HEK293 (cell line): ENCODE measurements around the gene ARHGAP30.

Source experiments
- CTCF ChIA-PET: fragments of 350-600 bp; formaldehyde crosslinking; extraction: SDS; loops from one replicate; lab custom pipeline; 2021; ENCODE audit warnings: antibody characterized with exemption; lab: Yijun Ruan, JAX
- POLR2A ChIA-PET: fragments of 300-600 bp; formaldehyde crosslinking; extraction: SDS; loops from one replicate; lab custom pipeline; 2020; ENCODE audit warnings: antibody characterized with exemption, inconsistent platforms; lab: Yijun Ruan, JAX
- H3K27ac ChIP-seq: fragments of 200-500 bp; sonication (Bioruptor generic); 2 replicates; pipeline ENCODE4 v1.5.1; 2014; ENCODE audit warnings: low read depth, low read length, control low read depth, inconsistent platforms; ENCODE audit errors: extremely low read depth
- H3K36me3 ChIP-seq, 2 experiments: fragments of 200-500 bp in 1 of 2; sonication (Bioruptor generic) in 1 of 2; 1 replicate in 1 of 2; 2 replicates in 1 of 2; pipeline ENCODE4 v1.5.1; 2014 to 2017; ENCODE audit warnings: inconsistent platforms in 2 of 2, low read length in 2 of 2; ENCODE audit not compliant: control insufficient read depth in 2 of 2, insufficient read depth in 1 of 2
- H3K4me1 ChIP-seq: fragments of 200-500 bp; sonication (Bioruptor generic); 2 replicates; pipeline ENCODE4 v1.5.1; 2014; ENCODE audit warnings: mild to moderate bottlenecking, low read length, inconsistent platforms; ENCODE audit not compliant: control insufficient read depth, insufficient read depth
- H3K4me3 ChIP-seq: 2 replicates; pipeline ENCODE4 v1.5.1; 2011; ENCODE audit warnings: low read depth, mild to moderate bottlenecking, control low read depth, low read length, moderate library complexity
- H3K9me3 ChIP-seq: fragments of 200-500 bp; sonication (Bioruptor generic); 2 replicates; pipeline ENCODE4 v1.5.1; 2014; ENCODE audit warnings: low read depth, low read length, inconsistent platforms; ENCODE audit not compliant: control insufficient read depth, insufficient read depth
- ZBTB48 ChIP-seq: fragments of 450-650 bp; formaldehyde crosslinking; IDR thresholded peaks from 2 replicates; pipeline ENCODE4 v1.5.1; 2016; ENCODE audit warnings: missing biosample characterization, missing genetic modification characterization
- ZFP3 ChIP-seq: fragments of 450-650 bp; formaldehyde crosslinking; IDR thresholded peaks from 2 replicates; pipeline ENCODE4 v1.5.1; 2016; ENCODE audit warnings: low read depth, missing biosample characterization, missing genetic modification characterization
- ZNF132 ChIP-seq: fragments of 450-650 bp; formaldehyde crosslinking; IDR thresholded peaks from 2 replicates; pipeline ENCODE4 v1.5.1; 2017; ENCODE audit warnings: missing biosample characterization, missing genetic modification characterization, borderline replicate concordance
- ZNF138 ChIP-seq: fragments of 450-650 bp; formaldehyde crosslinking; IDR thresholded peaks from 2 replicates; pipeline ENCODE4 v1.5.1; 2016; ENCODE audit warnings: missing biosample characterization, missing genetic modification characterization, borderline replicate concordance
- ZNF16 ChIP-seq: fragments of 450-650 bp; formaldehyde crosslinking; IDR thresholded peaks from 2 replicates; pipeline ENCODE4 v1.5.1; 2016; ENCODE audit warnings: low read depth, missing biosample characterization, missing genetic modification characterization
- ZNF548 ChIP-seq: fragments of 450-650 bp; formaldehyde crosslinking; IDR thresholded peaks from 2 replicates; pipeline ENCODE4 v1.5.1; 2016; ENCODE audit warnings: missing biosample characterization, missing genetic modification characterization
- ZNF837 ChIP-seq: fragments of 450-650 bp; formaldehyde crosslinking; IDR thresholded peaks from 2 replicates; pipeline ENCODE4 v1.5.1; 2016; ENCODE audit warnings: missing biosample characterization, missing genetic modification characterization
- TF ChIP-seq, protein P1 (sequence below): fragments of 450-650 bp; formaldehyde crosslinking; IDR thresholded peaks from 2 replicates; pipeline ENCODE4 v1.5.1; 2016; ENCODE audit warnings: missing biosample characterization, missing genetic modification characterization
- TF ChIP-seq, protein P2 (sequence below): fragments of 450-650 bp; formaldehyde crosslinking; IDR thresholded peaks from 2 replicates; pipeline ENCODE4 v1.5.1; 2016; ENCODE audit warnings: missing biosample characterization, missing genetic modification characterization
- TF ChIP-seq, protein P3 (sequence below): fragments of 450-650 bp; formaldehyde crosslinking; IDR thresholded peaks from 2 replicates; pipeline ENCODE4 v1.5.1; 2017; ENCODE audit warnings: missing biosample characterization, mild to moderate bottlenecking, missing genetic modification characterization, moderate library complexity
- TF ChIP-seq, protein P4 (sequence below): fragments of 450-650 bp; formaldehyde crosslinking; IDR thresholded peaks from 2 replicates; pipeline ENCODE4 v1.5.1; 2017; ENCODE audit warnings: missing biosample characterization, missing genetic modification characterization
- TF ChIP-seq, protein P5 (sequence below): fragments of 450-650 bp; formaldehyde crosslinking; IDR thresholded peaks from 2 replicates; pipeline ENCODE4 v1.5.1; 2016; ENCODE audit warnings: missing biosample characterization, missing genetic modification characterization, borderline replicate concordance
- TF ChIP-seq, protein P6 (sequence below): fragments of 450-650 bp; formaldehyde crosslinking; IDR thresholded peaks from 2 replicates; pipeline ENCODE4 v1.5.1; 2016; ENCODE audit warnings: missing biosample characterization, missing genetic modification characterization
- TF ChIP-seq, protein P7 (sequence below): fragments of 450-650 bp; IDR thresholded peaks from 2 replicates; pipeline ENCODE4 v1.5.1; 2018; ENCODE audit warnings: missing biosample characterization, mild to moderate bottlenecking, missing genetic modification characterization
- TF ChIP-seq, protein P8 (sequence below): fragments of 450-650 bp; formaldehyde crosslinking; IDR thresholded peaks from 2 replicates; pipeline ENCODE4 v1.5.1; 2017; ENCODE audit warnings: missing biosample characterization, missing genetic modification characterization

ARHGAP30 gene

DNA sequence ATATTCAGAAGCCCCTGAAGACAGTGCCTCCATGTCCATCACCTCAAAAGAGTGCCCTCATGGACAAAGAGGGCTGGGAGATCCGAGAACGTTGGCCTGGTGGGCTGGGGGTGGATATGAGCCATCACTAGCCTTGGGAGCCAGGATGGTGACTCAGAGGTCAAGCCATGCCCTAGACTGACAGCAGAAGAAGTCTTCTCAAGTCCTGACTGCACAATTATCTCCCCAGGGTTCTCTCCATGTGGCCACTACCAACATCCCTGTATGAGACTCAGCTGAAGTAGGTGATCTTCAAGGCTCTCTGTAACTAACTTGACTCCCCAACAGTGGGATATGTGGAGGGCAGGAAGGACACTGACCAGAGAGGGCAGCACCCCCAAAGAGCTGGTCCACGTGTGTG lies 16.8 kb downstream of the ARHGAP30 start:
- ChIA-PET POLR2A (no interaction called here), CTCF (no interaction called here)
- Histone ChIP-seq H3K27ac (no peak overlapping the region), H3K4me1 (no peaks in the 10 kb centered on the region), H3K9me3 (no peaks in the 10 kb centered on the region), H3K36me3 (no peaks in the 10 kb centered on the region), H3K4me3 (no peak overlapping the region)
- TF ChIP-seq, protein P1, sequence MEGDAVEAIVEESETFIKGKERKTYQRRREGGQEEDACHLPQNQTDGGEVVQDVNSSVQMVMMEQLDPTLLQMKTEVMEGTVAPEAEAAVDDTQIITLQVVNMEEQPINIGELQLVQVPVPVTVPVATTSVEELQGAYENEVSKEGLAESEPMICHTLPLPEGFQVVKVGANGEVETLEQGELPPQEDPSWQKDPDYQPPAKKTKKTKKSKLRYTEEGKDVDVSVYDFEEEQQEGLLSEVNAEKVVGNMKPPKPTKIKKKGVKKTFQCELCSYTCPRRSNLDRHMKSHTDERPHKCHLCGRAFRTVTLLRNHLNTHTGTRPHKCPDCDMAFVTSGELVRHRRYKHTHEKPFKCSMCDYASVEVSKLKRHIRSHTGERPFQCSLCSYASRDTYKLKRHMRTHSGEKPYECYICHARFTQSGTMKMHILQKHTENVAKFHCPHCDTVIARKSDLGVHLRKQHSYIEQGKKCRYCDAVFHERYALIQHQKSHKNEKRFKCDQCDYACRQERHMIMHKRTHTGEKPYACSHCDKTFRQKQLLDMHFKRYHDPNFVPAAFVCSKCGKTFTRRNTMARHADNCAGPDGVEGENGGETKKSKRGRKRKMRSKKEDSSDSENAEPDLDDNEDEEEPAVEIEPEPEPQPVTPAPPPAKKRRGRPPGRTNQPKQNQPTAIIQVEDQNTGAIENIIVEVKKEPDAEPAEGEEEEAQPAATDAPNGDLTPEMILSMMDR (tag by site-specific recombination) = no peak
- TF ChIP-seq, protein P2, sequence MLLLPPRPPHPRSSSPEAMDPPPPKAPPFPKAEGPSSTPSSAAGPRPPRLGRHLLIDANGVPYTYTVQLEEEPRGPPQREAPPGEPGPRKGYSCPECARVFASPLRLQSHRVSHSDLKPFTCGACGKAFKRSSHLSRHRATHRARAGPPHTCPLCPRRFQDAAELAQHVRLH (tag by site-specific recombination) = no peak
- TF ChIP-seq ZNF138 (tag by site-specific recombination) = no peak
- TF ChIP-seq, protein P3, sequence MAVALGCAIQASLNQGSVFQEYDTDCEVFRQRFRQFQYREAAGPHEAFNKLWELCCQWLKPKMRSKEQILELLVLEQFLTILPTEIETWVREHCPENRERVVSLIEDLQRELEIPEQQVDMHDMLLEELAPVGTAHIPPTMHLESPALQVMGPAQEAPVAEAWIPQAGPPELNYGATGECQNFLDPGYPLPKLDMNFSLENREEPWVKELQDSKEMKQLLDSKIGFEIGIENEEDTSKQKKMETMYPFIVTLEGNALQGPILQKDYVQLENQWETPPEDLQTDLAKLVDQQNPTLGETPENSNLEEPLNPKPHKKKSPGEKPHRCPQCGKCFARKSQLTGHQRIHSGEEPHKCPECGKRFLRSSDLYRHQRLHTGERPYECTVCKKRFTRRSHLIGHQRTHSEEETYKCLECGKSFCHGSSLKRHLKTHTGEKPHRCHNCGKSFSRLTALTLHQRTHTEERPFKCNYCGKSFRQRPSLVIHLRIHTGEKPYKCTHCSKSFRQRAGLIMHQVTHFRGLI (tag by site-specific recombination) = no peak
- TF ChIP-seq, protein P4, sequence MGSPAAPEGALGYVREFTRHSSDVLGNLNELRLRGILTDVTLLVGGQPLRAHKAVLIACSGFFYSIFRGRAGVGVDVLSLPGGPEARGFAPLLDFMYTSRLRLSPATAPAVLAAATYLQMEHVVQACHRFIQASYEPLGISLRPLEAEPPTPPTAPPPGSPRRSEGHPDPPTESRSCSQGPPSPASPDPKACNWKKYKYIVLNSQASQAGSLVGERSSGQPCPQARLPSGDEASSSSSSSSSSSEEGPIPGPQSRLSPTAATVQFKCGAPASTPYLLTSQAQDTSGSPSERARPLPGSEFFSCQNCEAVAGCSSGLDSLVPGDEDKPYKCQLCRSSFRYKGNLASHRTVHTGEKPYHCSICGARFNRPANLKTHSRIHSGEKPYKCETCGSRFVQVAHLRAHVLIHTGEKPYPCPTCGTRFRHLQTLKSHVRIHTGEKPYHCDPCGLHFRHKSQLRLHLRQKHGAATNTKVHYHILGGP (tag by site-specific recombination) = no peak
- no peak for TF ChIP-seq ZBTB48 (tag by site-specific recombination)
- TF ChIP-seq ZNF16 (tag by site-specific recombination) = no peak
- TF ChIP-seq ZFP3 (tag by site-specific recombination) = no peak
- no peak for TF ChIP-seq ZNF837 (tag by site-specific recombination)
- TF ChIP-seq, protein P5, sequence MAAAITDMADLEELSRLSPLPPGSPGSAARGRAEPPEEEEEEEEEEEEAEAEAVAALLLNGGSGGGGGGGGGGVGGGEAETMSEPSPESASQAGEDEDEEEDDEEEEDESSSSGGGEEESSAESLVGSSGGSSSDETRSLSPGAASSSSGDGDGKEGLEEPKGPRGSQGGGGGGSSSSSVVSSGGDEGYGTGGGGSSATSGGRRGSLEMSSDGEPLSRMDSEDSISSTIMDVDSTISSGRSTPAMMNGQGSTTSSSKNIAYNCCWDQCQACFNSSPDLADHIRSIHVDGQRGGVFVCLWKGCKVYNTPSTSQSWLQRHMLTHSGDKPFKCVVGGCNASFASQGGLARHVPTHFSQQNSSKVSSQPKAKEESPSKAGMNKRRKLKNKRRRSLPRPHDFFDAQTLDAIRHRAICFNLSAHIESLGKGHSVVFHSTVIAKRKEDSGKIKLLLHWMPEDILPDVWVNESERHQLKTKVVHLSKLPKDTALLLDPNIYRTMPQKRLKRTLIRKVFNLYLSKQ (tag by site-specific recombination) = no peak
- TF ChIP-seq ZNF548 (tag by site-specific recombination) = no peak
- TF ChIP-seq, protein P6, sequence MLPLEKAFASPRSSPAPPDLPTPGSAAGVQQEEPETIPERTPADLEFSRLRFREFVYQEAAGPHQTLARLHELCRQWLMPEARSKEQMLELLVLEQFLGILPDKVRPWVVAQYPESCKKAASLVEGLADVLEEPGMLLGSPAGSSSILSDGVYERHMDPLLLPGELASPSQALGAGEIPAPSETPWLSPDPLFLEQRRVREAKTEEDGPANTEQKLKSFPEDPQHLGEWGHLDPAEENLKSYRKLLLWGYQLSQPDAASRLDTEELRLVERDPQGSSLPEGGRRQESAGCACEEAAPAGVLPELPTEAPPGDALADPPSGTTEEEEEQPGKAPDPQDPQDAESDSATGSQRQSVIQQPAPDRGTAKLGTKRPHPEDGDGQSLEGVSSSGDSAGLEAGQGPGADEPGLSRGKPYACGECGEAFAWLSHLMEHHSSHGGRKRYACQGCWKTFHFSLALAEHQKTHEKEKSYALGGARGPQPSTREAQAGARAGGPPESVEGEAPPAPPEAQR (tag by site-specific recombination) = no peak
- TF ChIP-seq, protein P7, sequence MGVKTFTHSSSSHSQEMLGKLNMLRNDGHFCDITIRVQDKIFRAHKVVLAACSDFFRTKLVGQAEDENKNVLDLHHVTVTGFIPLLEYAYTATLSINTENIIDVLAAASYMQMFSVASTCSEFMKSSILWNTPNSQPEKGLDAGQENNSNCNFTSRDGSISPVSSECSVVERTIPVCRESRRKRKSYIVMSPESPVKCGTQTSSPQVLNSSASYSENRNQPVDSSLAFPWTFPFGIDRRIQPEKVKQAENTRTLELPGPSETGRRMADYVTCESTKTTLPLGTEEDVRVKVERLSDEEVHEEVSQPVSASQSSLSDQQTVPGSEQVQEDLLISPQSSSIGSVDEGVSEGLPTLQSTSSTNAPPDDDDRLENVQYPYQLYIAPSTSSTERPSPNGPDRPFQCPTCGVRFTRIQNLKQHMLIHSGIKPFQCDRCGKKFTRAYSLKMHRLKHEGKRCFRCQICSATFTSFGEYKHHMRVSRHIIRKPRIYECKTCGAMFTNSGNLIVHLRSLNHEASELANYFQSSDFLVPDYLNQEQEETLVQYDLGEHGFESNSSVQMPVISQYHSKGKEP (tag by site-specific recombination) = no peak
- no peak for TF ChIP-seq ZNF132 (tag by site-specific recombination)
- TF ChIP-seq, protein P8, sequence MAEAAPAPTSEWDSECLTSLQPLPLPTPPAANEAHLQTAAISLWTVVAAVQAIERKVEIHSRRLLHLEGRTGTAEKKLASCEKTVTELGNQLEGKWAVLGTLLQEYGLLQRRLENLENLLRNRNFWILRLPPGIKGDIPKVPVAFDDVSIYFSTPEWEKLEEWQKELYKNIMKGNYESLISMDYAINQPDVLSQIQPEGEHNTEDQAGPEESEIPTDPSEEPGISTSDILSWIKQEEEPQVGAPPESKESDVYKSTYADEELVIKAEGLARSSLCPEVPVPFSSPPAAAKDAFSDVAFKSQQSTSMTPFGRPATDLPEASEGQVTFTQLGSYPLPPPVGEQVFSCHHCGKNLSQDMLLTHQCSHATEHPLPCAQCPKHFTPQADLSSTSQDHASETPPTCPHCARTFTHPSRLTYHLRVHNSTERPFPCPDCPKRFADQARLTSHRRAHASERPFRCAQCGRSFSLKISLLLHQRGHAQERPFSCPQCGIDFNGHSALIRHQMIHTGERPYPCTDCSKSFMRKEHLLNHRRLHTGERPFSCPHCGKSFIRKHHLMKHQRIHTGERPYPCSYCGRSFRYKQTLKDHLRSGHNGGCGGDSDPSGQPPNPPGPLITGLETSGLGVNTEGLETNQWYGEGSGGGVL (tag by site-specific recombination) = no peak
